HTR-8/SVneo (cell line): ENCODE data around the gene PRR22.
"Not testable (repeated sequence)": the region's sequence is repeated elsewhere in the genome, so short reads cannot be mapped to it uniquely, and the experiment has no call there.

ENCODE experiments used
- DNase-seq: peaks from one replicate; pipeline ENCODE4 v3.0.0; 2011; ENCODE audit warnings: low spot score, mixed read lengths; ENCODE audit not compliant: insufficient read length
- FAIRE-seq: peaks from 2 replicates; lab custom pipeline; 2011; peaks lifted over from hg19 to GRCh38; lab: Jason Lieb, UNC

The PRR22 gene

DNA sequence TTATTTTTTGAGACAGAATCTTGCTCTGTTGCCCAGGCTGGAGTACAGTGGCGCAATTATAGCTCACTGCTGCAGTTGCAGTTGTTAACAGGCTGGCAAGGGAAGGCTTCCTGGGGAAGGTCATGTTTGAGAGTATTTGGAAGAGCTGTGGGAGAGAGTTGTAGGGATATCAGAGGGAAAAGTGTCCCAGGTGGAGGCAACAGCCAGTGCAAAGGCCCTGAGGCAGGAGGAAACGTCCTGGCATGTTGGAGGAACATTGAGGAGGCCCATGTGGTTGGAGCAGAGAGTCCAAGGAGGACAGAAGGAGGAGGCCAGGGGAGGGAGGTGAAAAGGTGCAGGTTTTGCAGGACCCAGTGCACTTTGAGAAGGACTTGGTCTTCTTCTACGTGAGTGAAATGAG is 8.6 kb upstream of the PRR22 start:
- no peak for FAIRE-seq

DNA sequence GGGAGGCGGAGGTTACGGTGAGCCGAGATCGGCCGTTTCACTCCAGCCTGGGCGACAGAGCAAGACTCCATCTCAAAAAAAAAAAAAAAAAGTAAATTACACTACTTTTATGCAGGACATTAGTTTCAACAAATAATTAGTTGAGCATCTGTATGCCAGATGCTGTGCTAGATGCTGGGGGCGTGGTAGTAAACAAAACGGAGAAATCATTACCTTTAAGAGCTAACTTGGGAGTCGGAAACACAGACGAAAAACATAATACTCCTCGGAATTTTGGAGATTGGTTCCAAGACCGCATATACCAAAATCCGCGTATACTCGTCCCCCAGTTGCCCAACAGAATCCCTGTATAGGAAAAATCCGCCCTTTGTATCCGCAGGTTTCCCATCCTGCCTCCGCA is 7.7 kb upstream of the PRR22 start:
- DNase-seq (no peak), FAIRE-seq (no peak)

More for the DNA sequence above, 8.6 kb upstream of the PRR22 start:
- no peak for DNase-seq

DNA sequence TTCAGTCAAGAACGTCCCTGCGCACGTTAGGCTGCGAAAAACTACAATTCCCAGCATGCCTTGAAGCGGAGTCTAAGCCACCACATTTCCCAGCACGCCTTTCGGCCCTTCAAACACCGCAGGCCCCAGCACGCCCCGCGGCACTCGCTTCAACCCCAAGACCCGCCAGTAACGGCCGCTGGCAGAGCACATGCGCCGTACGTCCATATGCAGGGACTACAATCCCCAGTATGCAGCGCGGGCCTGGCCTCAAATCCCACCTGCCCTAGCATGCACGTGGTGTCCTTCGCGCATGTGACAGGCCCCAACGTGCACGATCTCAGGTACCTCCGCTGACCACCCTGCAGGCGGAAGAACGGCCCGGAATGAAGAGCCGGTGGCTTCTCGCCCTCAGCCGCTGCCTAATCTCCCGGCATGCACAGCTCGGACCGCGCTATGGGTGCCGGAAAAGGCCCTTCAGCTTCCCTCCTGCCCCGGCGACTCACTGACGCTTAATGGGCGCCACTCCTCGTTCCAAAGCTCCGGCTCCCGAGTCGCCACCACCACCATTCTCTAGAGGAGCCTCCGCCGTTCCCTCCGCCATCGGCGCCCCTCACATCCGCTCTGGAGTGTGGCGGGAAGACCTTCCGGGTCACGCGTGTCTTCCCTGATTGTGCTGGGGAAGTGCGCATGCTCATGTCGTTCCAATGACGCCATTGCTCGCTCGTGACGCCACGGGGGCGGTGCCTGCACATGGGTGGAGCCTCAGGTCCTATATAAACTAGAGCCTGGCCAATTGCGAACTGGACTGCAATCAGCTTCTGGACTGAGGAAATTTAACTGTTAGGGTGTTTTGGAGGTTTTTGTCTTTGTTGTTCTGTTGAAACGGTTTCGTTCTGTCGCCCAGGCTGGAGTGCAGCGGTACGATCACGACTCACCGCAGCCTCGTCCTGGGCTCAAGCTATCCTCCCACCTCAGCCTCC is 6.3 kb upstream of the PRR22 start, which contains the start of gene DUS3L:
DUS3L (minus strand) TSS at position 605 of the 962 bp plus-strand sequence; CDS start at position 583, 22 bp downstream.
- peak; percentile 96 for DNase-seq
- FAIRE-seq: peak; percentile 96

DNA sequence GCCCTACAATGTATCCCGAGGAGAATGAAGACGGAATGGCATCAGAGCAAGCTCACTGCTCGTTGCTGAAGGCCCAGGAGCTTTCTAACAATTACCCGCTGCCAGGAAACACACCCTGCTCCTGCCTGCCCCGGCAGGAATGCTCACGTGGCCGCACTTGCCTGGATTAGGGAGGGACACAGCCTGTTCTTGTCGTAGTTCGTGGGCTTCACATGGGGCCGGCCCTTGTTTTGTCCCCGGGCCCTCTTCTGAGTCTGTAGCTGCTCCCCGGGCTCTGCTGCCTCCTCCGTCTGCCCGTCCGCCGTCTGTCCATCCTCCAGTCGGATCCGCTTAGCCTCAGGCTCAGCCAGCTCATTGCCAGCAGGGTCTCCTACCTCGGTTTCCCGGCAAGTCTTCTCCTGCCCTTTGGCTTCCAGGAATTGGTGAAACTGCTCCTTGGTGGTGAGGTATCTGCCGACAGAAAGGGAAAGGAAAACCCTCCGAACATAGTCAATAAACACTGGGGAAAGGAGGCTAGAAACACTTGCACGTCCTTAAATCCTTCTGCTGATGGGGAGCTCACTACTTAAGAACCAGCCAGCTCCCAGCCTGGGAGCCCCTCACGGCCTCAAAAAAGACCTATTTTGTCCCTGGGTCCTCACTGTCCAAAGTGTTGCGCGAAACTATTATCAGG is 5.5 kb upstream of the PRR22 start:
- no peak for FAIRE-seq

DNA sequence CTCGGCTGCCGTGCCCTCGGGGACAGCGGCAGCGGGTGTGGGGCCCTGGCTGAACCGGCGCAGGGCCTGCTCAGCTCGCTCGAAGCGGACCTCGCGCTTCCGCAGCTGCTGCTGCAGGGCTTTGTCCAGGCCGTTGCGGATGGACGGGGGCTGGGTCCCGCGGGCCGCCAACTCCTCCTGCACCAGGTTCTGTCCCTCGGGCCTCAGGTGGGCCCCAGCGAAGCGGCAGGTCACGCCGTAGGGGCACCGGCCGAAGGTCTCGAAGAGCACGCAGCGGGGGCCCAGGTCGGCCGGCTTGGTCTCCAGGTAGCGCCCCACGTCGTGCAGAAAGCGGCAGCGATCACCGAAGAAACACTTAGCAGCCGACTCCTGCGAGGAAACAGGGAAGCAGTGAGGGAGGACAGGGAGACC is 4.8 kb upstream of the PRR22 start:
- FAIRE-seq: no peak
- DNase-seq: no peak

More for the DNA sequence above, 5.5 kb upstream of the PRR22 start:
- no peak for DNase-seq

DNA sequence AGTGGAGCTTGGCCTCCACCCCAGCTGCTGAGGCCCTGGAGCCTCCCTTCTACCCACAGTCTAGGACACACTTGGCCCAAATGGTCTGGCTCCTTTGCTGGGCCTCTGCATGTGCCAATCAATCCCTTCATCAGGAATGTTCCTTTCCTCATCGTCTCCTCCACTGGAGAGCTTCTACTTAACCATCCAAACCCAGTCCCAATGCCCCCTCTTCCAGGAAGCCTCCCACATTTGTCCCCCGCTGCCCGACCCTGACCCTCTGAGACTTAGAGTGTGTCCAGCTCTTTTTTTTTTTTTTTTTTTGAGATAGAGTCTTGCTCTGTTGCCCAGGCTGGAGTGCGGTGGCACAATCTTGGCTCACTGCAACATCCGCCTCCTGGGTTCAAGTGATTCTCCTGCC is 3.9 kb upstream of the PRR22 start:
- FAIRE-seq: no peak
- no peak for DNase-seq

DNA sequence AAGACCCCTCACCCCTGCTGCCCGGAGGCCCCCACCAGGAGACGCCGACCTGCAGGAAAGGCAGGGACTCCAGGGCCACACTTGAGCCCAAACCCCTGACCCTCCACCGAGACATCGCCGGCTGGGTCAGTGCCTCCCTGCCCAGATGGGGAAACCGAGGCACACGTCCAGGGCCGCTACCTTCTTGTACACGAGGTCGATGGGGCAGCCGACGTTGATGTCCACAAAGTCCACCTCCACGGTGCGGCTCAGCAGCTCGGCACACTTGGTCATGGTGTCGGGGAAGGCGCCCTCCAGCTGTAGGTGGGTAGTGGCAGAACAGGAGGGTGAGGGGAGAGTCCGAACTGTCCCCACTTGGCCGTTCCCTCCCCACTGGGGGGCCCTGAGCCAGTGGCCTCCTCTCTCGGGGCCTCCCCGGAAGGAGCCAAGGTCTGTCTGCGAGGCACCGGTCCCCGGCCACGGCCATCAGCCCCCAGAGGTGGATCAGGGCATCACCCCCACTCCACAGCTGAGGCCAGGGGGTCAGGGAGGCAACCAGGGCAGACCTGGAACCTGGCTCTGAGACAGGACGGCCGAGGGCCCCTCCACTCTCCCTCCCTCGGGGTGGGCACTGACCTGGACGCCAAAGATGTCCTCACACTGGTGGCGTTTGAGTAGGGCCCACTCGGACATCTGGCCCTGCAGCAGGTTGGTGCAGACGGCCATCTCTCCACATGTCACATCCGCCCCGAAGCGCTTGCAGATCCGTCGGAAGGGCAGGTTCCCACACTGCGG is 3.0 kb upstream of the PRR22 start:
- no peak for FAIRE-seq
- DNase-seq: no peak

DNA sequence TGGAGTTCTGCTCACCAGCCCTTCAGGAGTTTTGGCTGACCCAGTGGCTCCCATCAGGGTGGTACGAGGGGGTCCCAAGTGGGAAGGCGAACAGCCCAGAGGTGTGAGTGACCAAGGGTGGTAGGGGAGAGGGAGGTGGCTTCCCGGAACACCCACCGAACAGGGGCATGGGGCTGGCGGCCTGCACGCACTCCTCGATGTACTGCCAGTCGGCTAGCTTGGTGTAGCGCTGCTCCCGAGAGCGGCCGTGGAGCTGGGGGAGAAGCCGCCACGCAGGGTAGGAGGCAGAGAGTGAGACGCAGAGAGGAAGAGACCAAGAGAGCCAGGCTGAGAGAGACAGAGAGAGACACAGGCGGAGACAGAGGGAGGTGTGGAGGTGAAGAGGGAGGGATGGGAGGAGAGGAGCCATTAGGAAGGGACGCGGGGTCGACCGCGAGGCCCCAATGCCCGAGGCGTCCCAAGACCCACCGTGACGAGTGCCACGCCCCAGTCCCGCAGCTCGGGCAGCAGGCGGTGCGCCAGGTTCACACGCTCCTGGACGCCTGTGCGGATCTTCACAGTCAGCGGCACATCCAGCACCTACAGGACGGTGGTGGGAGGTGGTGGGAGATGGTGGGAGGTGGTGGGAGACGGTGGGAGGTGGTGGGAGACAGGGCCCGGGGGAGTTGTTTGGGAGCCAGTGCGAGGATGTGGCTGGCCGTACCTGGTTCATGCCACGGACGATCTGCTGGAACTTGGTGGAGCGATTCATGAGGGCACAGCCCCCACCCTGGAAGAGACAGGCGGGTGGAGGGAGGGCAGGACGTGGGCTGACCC is 2.3 kb upstream of the PRR22 start:
- FAIRE-seq (no peak), DNase-seq (no peak)

DNA sequence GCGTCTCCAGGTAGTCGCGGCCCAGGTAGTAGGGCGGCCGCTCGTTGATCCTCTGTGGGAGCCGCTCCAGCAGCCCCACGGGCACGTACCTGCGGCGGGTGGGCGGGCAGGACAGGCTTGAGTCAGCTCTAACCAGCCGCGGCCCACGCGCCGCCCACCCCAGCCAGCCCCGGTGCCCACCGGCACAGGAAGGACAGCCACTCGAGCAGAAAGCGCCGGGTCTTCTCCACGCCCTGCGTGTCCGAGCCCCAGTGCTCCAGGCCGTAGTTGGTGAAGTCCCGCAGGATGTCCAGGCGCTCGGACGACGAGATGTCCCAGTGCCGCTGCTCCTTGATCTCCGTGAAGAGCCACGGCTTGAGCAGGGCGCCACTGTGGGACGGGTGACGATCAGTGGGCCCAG is 877 bp upstream of the PRR22 start:
- DNase-seq: no peak

DNA sequence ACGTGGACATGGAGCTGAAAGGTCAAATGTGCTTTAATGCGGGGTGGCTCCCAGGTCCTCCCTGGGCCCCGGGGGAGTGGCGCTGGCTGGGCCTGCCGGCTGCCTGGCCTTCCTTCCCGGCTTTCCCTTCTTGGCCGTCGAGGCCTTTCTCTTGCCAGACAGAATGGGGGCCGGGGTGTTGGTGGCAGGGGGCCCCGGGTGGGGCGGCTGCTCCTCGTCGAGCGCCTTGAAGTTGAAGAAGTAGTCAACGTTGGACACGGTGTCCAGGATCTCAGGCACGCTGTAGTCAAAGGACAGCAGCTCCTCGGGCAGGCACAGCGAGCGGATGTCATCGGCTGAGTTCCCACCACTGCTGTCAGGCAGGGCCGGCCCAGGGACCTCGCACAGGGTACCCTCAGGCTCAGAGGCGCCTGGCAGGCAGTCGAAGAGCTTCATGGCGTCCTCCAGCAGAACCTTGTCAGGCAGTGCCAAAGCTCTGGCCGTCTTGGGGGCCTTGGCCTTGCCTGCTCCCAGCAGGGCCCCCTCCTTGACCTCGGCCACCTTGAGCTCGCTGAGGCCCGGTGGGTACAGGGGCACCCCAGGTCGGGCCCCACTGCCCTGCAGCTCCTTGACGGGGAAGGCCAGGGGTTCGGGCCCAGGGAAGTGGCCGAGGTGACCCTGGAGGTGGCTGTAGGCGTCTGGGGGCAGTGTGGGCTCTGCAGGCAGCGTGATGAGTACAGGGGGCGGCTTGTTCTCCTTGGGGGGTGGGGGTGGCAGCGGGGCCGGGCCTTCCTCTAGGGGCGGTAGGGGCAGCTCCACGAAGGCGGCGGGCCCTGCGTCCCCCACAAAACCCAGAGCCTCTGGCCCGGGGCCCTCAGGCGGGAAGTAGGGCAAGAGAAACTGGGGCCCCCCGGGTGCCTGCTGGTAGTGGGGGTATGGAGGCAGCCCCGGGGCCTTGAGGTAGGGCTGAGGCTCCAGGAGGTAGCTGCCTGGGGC is 1.3 kb downstream of the PRR22 start:
- FAIRE-seq: no peak
- DNase-seq: no peak

More for the DNA sequence above, 877 bp upstream of the PRR22 start:
- no peak for FAIRE-seq

DNA sequence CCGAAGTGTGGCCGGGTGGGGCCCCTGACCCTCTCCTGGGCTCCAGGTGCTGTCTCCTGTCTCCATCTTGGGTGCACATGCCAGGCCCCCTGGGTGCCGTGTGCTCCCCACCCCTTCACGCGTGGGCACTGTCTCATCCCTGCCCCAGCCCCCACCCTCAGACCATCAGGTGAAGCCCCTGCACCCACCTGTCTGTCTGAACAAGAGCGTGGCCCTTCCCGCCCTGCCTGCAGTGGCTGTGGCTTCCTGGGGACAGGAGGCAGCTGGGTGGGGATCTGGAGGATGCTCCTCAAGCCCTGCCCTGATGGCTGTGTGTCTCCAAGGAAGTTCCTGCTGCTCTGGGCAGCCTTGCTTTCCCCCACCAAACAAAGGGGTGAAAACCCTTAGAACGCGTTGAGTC is 2.2 kb downstream of the PRR22 start:
- no peak for DNase-seq
- no peak for FAIRE-seq

DNA sequence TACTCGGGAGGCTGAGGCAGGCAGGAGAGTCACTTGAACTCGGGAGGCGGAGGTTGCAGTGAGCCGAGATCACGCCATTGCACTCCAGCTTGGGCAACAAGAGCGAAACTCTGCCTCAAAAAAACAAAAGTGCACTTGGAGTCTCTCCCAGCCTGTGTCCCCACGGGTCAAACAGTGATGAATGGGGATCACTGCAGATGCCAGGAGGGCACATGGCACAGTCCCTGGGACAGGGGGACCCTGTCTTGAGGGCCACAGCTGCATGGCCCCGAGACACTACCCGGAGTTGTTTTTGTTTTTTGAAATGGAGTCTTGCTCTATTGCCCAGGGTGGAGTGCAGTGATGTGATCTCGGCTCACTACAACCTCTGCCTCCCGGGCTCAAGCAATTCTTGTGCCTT is 3.6 kb downstream of the PRR22 start:
- DNase-seq, FAIRE-seq: not testable (repeated sequence)

DNA sequence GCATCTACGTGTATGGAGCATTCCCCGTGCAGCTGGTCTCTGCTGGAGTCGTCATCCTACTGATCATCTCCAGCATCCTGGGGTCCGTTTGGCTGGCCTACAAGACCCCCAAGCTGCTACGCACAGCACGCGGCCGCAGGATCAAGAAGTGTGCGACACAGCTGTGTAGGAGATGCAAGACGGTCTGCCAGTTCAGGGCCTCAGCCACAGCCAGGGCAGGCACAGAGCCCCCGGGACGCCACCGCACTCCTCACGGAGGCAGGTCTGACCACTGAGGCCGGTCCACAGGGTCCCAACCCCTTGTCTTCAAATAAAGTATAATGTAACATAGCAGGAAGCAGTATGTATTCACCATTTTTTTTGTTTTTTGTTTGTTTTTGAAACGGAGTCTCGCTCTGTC is 6.1 kb downstream of the PRR22 start:
- FAIRE-seq (no peak), DNase-seq (no peak)

DNA sequence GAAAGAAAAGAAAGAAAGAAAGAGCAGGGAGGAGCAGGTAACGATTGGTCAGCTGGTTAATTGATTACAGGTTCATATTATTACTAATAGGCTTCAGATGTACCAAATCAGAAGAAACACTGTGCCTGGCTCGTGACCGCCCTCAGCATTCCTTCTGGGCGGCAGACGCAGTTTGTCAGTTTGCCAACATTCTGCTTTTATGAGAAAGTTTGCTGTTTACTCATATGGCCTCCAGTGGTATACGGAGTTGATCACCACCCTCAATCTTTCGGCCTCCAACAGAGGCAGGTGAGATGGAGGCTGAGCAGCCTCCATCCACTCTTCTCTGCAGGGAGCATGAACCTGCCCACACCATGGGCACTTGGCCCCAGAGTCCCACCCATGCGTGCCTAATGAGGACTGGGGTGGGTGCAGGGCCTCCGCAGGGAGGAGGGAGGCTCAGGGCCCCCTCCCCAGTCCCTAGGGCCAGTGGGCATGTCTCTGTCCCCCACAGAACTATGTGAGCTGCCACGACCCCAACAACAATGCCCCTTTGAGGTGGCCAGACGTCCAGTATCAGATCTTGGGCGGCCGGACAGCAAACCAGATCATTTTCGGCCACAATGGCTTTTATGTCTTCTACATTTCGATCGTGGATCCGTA is 8.8 kb downstream of the PRR22 start:
- DNase-seq: no peak
- FAIRE-seq: no peak

DNA sequence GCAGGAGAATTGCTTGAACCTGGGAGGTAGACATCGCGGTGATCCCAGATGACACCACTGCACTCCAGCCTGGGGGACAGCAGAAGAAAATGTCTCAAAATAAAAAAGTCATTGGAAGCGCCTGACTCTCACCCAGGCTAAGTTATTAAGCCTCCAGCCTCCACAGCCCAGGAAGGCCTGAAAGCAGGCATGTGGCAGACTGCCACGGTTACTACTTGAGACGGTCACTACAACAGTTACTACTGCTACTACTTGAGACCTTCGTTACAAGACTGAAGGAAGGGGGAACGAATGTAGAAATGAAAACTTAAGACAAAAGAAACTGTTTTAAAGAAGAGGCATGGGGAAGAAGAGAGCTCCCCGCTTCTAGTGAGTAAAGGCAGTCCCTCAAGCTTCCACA is 9.6 kb downstream of the PRR22 start:
- DNase-seq: no peak
- no peak for FAIRE-seq

DNA sequence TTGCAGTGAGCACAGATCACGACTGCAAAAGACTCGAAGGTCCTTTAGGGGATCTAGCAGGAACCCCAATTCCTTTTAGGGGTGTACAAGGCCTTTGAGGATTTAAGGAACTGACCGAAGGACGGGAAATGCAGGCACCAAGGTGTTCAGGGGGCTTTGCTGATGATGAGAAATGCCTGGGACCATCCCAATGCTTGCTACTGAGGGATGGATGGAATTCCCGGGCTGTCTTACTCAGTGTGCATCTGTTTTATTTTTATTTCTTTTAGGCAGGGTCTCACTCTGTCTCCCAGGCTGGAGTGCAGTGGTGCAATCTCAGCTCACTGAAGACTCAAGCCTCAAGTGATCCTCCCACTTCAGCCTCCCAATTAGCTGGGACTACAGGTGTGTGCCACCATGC is 11.3 kb downstream of the PRR22 start:
- FAIRE-seq: no peak
- DNase-seq: no peak

DNA sequence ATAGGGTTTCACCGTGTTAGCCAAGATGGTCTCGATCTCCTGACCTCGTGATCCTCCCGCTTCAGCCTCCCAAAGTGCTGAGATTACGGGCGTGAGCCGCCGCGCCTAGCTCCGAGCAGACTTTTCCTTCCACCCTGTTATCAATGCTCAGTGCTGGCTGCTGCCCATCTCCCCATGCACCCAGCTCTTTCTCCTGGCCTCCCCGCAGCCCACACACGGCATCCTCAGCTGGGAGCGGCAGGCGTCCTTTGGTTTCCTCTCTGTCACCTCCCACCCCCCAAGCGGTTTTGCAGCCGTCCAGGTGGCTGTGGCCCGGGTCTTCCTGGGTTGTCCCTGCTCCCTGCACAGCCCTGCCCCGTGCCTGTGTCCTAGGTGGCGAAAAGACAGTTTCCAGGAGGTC is 12.1 kb downstream of the PRR22 start:
- no peak for FAIRE-seq

DNA sequence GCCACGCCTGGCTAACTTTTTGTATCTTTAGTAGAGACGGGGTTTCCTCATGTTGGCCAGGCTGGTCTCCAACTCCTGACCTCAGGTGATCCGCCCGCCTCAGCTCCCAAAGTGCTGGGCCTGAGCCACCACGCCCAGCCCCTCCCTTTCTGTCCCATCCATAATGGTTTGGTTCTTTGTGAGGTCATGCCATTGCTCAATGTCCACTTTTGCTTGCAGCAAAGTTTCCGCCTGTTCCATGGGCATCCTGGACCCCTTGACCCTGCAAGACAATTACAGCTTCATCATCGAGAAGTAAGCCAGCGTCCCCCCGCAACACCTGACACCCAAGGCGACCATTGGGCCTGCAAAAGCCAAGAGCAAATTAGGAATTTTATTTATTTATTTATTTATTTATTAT is 16.6 kb downstream of the PRR22 start:
- DNase-seq: no peak
- no peak for FAIRE-seq

More for the DNA sequence above, 12.1 kb downstream of the PRR22 start:
- no peak for DNase-seq
